Measurements from ENCODE around the gene VLDLR. TPM values are rescaled to one million over a fixed set of nuclear protein-coding genes. Genes with fewer than 3 reads are reported as not detected.
A peak's percentile ranks its signal among the peaks of the same experiment; 100 is the strongest.

Gene VLDLR
- total RNA-seq, 2 experiments from 2014 or later: 7.2 to 8.6 TPM

- CTCF ChIA-PET: interaction anchor here (0.6 kb wide), 1 partner anchor 327 kb away, joined by 3 read pairs; no protein-coding TSS in a partner anchor
- peak overlapping the region; percentile 60 for H3K27ac Mint-ChIP-seq
- peak overlapping the region; percentile 1 for H3K4me3 Mint-ChIP-seq
- peaks cover 24% of the 10 kb centered on the region for H3K36me3 Mint-ChIP-seq
- no peaks in the 10 kb centered on the region for H3K9me3 Mint-ChIP-seq (ENCODE audit: low read depth)
- DNase-seq (peak; percentile 47), ATAC-seq (no peak)
- peaks cover 34% of the 10 kb centered on the region for H3K4me1 Mint-ChIP-seq
- no peaks in the 10 kb centered on the region for H3K27me3 Mint-ChIP-seq
These were observed 35.8 kb downstream of the VLDLR start for GRCh38 chr9:2657427-2657826.

GRCh38 chr9:2662496-2662895 lies 40.9 kb downstream of the VLDLR start:
- CTCF ChIA-PET: no interaction called here
- Mint-ChIP-seq H3K36me3 (no peaks in the 10 kb centered on the region), H3K9me3 (ENCODE audit: low read depth) (peaks cover 2% of the 10 kb centered on the region), H3K27me3 (no peaks in the 10 kb centered on the region), H3K27ac (no peak overlapping the region), H3K4me3 (no peak overlapping the region), H3K4me1 (peaks cover 4% of the 10 kb centered on the region)
- no peak for ATAC-seq
- DNase-seq: no peak

GRCh38 chr9:2663461-2664173 lies 42.0 kb downstream of the VLDLR start:
- Mint-ChIP-seq H3K4me3 (no peak overlapping the region), H3K9me3 (ENCODE audit: low read depth) (peaks cover 2% of the 10 kb centered on the region), H3K4me1 (peaks cover 3% of the 10 kb centered on the region), H3K27me3 (no peaks in the 10 kb centered on the region), H3K27ac (no peak overlapping the region), H3K36me3 (no peaks in the 10 kb centered on the region)
- ATAC-seq: no peak
- CTCF ChIA-PET: no interaction called here
- DNase-seq: no peak

GRCh38 chr9:2664174-2665065 lies 42.8 kb downstream of the VLDLR start:
- no peaks in the 10 kb centered on the region for H3K36me3 Mint-ChIP-seq
- no peak for DNase-seq
- no peak overlapping the region for H3K4me3 Mint-ChIP-seq
- H3K27me3 Mint-ChIP-seq: no peaks in the 10 kb centered on the region
- H3K27ac Mint-ChIP-seq: no peak overlapping the region
- H3K9me3 Mint-ChIP-seq (ENCODE audit: low read depth): peaks cover 2% of the 10 kb centered on the region
- CTCF ChIA-PET: no interaction called here
- no peak for ATAC-seq
- no peaks in the 10 kb centered on the region for H3K4me1 Mint-ChIP-seq

- H3K4me1 Mint-ChIP-seq: no peaks in the 10 kb centered on the region
- H3K9me3 Mint-ChIP-seq (ENCODE audit: low read depth): peaks cover 2% of the 10 kb centered on the region
- DNase-seq (no peak), ATAC-seq (no peak)
- no peak overlapping the region for H3K4me3 Mint-ChIP-seq
- no peaks in the 10 kb centered on the region for H3K27me3 Mint-ChIP-seq
- CTCF ChIA-PET: no interaction called here
- no peaks in the 10 kb centered on the region for H3K36me3 Mint-ChIP-seq
- H3K27ac Mint-ChIP-seq: no peak overlapping the region
These were observed 45.0 kb downstream of the VLDLR start for GRCh38 chr9:2666569-2666968.

GRCh38 chr9:2673161-2673560 lies 51.6 kb downstream of the VLDLR start:
- Mint-ChIP-seq H3K9me3 (ENCODE audit: low read depth) (no peaks in the 10 kb centered on the region), H3K27ac (no peak overlapping the region), H3K36me3 (no peaks in the 10 kb centered on the region), H3K4me1 (no peaks in the 10 kb centered on the region), H3K27me3 (no peaks in the 10 kb centered on the region), H3K4me3 (no peak overlapping the region)
- ATAC-seq: no peak
- CTCF ChIA-PET: no interaction called here
- DNase-seq: no peak

GRCh38 chr9:2674141-2674824 lies 52.7 kb downstream of the VLDLR start:
- no peaks in the 10 kb centered on the region for H3K36me3 Mint-ChIP-seq

GRCh38 chr9:2675834-2676233 lies 54.2 kb downstream of the VLDLR start:
- H3K4me3 Mint-ChIP-seq: no peak overlapping the region
- H3K36me3 Mint-ChIP-seq: no peaks in the 10 kb centered on the region
- CTCF ChIA-PET: no interaction called here

More at GRCh38 chr9:2674141-2674824, 52.7 kb downstream of the VLDLR start:
- Mint-ChIP-seq H3K27me3 (no peaks in the 10 kb centered on the region), H3K4me1 (no peaks in the 10 kb centered on the region), H3K4me3 (no peak overlapping the region), H3K27ac (no peak overlapping the region), H3K9me3 (ENCODE audit: low read depth) (no peaks in the 10 kb centered on the region)
- CTCF ChIA-PET: no interaction called here
- DNase-seq (no peak), ATAC-seq (no peak)

GRCh38 chr9:2676466-2676865 lies 54.9 kb downstream of the VLDLR start:
- H3K4me3 Mint-ChIP-seq: no peak overlapping the region
- no peak overlapping the region for H3K27ac Mint-ChIP-seq
- H3K9me3 Mint-ChIP-seq (ENCODE audit: low read depth): no peaks in the 10 kb centered on the region
- DNase-seq (no peak), ATAC-seq (no peak)
- no peaks in the 10 kb centered on the region for H3K4me1 Mint-ChIP-seq
- CTCF ChIA-PET: no interaction called here
- H3K36me3 Mint-ChIP-seq: no peaks in the 10 kb centered on the region
- H3K27me3 Mint-ChIP-seq: no peaks in the 10 kb centered on the region

More at GRCh38 chr9:2675834-2676233, 54.2 kb downstream of the VLDLR start:
- no peaks in the 10 kb centered on the region for H3K4me1 Mint-ChIP-seq
- no peaks in the 10 kb centered on the region for H3K27me3 Mint-ChIP-seq
- ATAC-seq: no peak
- H3K9me3 Mint-ChIP-seq (ENCODE audit: low read depth): no peaks in the 10 kb centered on the region
- no peak for DNase-seq
- H3K27ac Mint-ChIP-seq: no peak overlapping the region

GRCh38 chr9:2677915-2678889 lies 56.6 kb downstream of the VLDLR start:
- DNase-seq (no peak), ATAC-seq (no peak)
- CTCF ChIA-PET: no interaction called here
- Mint-ChIP-seq H3K4me1 (no peaks in the 10 kb centered on the region), H3K36me3 (no peaks in the 10 kb centered on the region), H3K27ac (no peak overlapping the region), H3K4me3 (no peak overlapping the region), H3K9me3 (ENCODE audit: low read depth) (no peaks in the 10 kb centered on the region), H3K27me3 (no peaks in the 10 kb centered on the region)

GRCh38 chr9:2679011-2679410 lies 57.4 kb downstream of the VLDLR start:
- Mint-ChIP-seq H3K9me3 (ENCODE audit: low read depth) (no peaks in the 10 kb centered on the region), H3K27ac (no peak overlapping the region), H3K4me3 (no peak overlapping the region), H3K4me1 (no peaks in the 10 kb centered on the region), H3K36me3 (no peaks in the 10 kb centered on the region), H3K27me3 (no peaks in the 10 kb centered on the region)
- DNase-seq: no peak
- CTCF ChIA-PET: no interaction called here
- ATAC-seq: no peak

GRCh38 chr9:2681981-2682380 lies 60.4 kb downstream of the VLDLR start:
- no peaks in the 10 kb centered on the region for H3K9me3 Mint-ChIP-seq (ENCODE audit: low read depth)
- no peak overlapping the region for H3K4me3 Mint-ChIP-seq
- ATAC-seq: no peak
- CTCF ChIA-PET: no interaction called here
- no peaks in the 10 kb centered on the region for H3K27me3 Mint-ChIP-seq
- no peaks in the 10 kb centered on the region for H3K36me3 Mint-ChIP-seq
- H3K4me1 Mint-ChIP-seq: no peaks in the 10 kb centered on the region
- no peak overlapping the region for H3K27ac Mint-ChIP-seq
- DNase-seq: no peak

GRCh38 chr9:2686911-2687310 lies 65.3 kb downstream of the VLDLR start:
- no peak overlapping the region for H3K4me3 Mint-ChIP-seq

More at GRCh38 chr9:2686911-2687310, 65.3 kb downstream of the VLDLR start:
- CTCF ChIA-PET: no interaction called here
- Mint-ChIP-seq H3K36me3 (no peaks in the 10 kb centered on the region), H3K9me3 (ENCODE audit: low read depth) (no peaks in the 10 kb centered on the region), H3K27me3 (no peaks in the 10 kb centered on the region), H3K4me1 (no peaks in the 10 kb centered on the region), H3K27ac (no peak overlapping the region)
- ATAC-seq (no peak), DNase-seq (no peak)
